ENCODE measurements around the gene GRIP1. TPM values are rescaled to one million over a fixed set of nuclear protein-coding genes. Genes with fewer than 3 reads are reported as not detected.

GRIP1 gene
- total RNA-seq, 3 donors from 2014 or later, result 6.6 to 22.8 (median 12.8) TPM

DNA sequence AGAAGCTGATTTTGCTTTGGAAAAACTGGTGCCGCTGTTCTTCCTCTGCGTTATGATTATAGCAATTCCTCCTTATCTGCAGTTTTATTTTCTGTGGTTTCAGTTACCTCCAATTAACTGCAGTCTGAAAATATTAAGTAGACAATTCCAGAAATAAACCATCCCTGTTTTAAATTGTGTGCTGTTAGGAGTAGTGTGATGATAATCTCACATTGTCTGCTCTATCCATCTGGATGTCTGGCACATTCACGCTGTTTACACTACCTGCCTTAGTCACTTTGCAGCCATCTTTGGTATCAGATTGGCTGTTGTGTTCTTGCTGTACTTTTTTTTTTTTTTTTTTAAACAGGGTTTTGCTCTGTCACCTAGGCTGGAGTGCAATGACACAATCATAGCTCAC, 141.0 kb downstream of the GRIP1 start:
- intact Hi-C loops (cut with DNase I, micrococcal nuclease), result no loop called here
- ATAC-seq, result no peak
- Histone ChIP-seq H3K4me1 (ENCODE audit: low read depth) (no peaks in the 10 kb centered on the region), H3K36me3 (ENCODE audit: low read depth) (no peaks in the 10 kb centered on the region), H3K4me3 (no peak overlapping the region), H3K9me3 (no peaks in the 10 kb centered on the region)
- no peak for DNase-seq
- TF ChIP-seq, protein P1, sequence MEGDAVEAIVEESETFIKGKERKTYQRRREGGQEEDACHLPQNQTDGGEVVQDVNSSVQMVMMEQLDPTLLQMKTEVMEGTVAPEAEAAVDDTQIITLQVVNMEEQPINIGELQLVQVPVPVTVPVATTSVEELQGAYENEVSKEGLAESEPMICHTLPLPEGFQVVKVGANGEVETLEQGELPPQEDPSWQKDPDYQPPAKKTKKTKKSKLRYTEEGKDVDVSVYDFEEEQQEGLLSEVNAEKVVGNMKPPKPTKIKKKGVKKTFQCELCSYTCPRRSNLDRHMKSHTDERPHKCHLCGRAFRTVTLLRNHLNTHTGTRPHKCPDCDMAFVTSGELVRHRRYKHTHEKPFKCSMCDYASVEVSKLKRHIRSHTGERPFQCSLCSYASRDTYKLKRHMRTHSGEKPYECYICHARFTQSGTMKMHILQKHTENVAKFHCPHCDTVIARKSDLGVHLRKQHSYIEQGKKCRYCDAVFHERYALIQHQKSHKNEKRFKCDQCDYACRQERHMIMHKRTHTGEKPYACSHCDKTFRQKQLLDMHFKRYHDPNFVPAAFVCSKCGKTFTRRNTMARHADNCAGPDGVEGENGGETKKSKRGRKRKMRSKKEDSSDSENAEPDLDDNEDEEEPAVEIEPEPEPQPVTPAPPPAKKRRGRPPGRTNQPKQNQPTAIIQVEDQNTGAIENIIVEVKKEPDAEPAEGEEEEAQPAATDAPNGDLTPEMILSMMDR (IDR thresholded peaks at IDR 0.05), result no peak

DNA sequence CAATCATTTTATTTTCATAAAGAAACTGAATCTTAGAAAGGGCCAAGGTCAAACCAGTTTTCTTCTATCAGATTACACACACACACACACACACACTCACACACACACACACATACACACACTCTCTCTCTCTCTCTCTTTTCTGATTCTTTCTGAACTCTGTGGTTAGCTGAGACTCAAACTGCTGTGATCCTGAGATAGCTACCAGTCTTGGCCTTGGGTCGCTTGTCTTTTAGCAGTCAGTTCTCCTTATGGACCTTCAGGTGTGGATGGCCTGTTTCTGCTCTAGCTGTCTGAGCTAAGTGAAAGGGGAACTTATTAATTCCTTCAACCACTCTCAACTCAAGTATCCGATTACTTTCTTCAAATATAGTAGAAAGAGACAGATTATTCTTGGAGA, 145.1 kb downstream of the GRIP1 start:
- Histone ChIP-seq H3K4me1 (ENCODE audit: low read depth) (no peaks in the 10 kb centered on the region), H3K36me3 (ENCODE audit: low read depth) (no peaks in the 10 kb centered on the region), H3K9me3 (no peaks in the 10 kb centered on the region), H3K4me3 (no peak overlapping the region)
- no peak for DNase-seq
- intact Hi-C loops (cut with DNase I, micrococcal nuclease), result no loop called here
- no peak for ATAC-seq
- TF ChIP-seq, protein P1 (IDR thresholded peaks at IDR 0.05), result no peak

- no peak for DNase-seq
- TF ChIP-seq, protein P1 (IDR thresholded peaks at IDR 0.05), result no peak
- Histone ChIP-seq H3K4me3 (no peak overlapping the region), H3K36me3 (ENCODE audit: low read depth) (no peaks in the 10 kb centered on the region), H3K9me3 (no peaks in the 10 kb centered on the region), H3K4me1 (ENCODE audit: low read depth) (no peaks in the 10 kb centered on the region)
- ATAC-seq, result no peak
- intact Hi-C loops (cut with DNase I, micrococcal nuclease), result no loop called here
These were observed 147.1 kb downstream of the GRIP1 start for GRCh38 chr12:66531766-66532165.

DNA sequence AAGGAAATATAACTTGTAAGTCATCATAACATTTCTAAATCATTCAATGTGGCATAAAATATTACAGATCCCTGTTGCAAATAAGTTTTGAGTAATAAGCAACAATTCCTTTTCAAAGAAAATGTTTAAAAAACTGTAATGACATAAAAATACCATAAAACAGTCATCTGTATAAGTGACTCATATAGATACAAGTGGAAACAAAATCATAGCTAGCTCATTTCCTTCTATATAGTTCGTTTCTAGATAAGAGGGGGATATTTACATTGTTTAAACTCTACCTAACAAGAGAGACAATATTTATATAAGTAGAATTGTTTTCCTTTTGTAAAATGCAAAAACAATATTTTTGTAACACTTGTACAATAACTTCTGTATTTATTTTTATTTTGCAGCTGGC, 148.9 kb downstream of the GRIP1 start:
- no peak for DNase-seq
- TF ChIP-seq, protein P1 (IDR thresholded peaks at IDR 0.05), result no peak
- no peaks in the 10 kb centered on the region for H3K9me3 ChIP-seq
- no peaks in the 10 kb centered on the region for H3K4me1 ChIP-seq (ENCODE audit: low read depth)
- no peak overlapping the region for H3K4me3 ChIP-seq
- intact Hi-C loops (cut with DNase I, micrococcal nuclease), result no loop called here
- no peaks in the 10 kb centered on the region for H3K36me3 ChIP-seq (ENCODE audit: low read depth)
- ATAC-seq, result no peak

DNA sequence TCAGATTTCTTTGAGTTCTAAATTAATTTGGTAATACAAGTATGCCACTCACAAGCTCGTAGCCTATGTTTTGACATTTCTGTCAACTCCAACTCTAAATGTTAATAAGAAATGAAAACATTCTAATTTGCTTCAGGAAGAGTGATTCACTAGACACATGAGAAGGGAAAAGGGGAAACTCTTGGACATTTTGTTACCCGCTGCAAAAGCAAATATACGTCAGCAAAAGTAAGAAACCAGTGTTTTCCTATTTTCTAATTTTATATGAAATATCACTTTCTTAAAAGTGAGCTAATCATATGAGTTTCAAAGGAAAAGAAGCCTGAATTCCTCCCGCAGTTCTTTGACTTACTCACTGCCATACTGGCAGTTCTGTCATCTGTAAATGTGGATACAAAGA, 162.3 kb downstream of the GRIP1 start:
- Histone ChIP-seq H3K4me3 (no peak overlapping the region), H3K36me3 (ENCODE audit: low read depth) (no peaks in the 10 kb centered on the region), H3K9me3 (no peaks in the 10 kb centered on the region), H3K4me1 (ENCODE audit: low read depth) (no peaks in the 10 kb centered on the region)
- DNase-seq, result no peak
- TF ChIP-seq, protein P1 (IDR thresholded peaks at IDR 0.05), result no peak
- intact Hi-C loops (cut with DNase I, micrococcal nuclease), result no loop called here
- ATAC-seq, result no peak

GRCh38 chr12:66516133-66516532, 162.7 kb downstream of the GRIP1 start:
- Histone ChIP-seq H3K9me3 (no peaks in the 10 kb centered on the region), H3K4me1 (ENCODE audit: low read depth) (no peaks in the 10 kb centered on the region), H3K4me3 (no peak overlapping the region), H3K36me3 (ENCODE audit: low read depth) (no peaks in the 10 kb centered on the region)
- DNase-seq (no peak), ATAC-seq (no peak)
- TF ChIP-seq, protein P1 (IDR thresholded peaks at IDR 0.05), result no peak
- intact Hi-C loops (cut with DNase I, micrococcal nuclease), result no loop called here
